Endodermal cell (in vitro differentiated cells): ENCODE measurements around the gene ATP5PD. TPM values are rescaled to one million over a fixed set of nuclear protein-coding genes. Genes with fewer than 3 reads are reported as not detected.

Experiments used
- DNase-seq: peaks from one replicate; pipeline ENCODE4 v3.0.0-alpha.2; 2017
- H3K27ac ChIP-seq: 2 replicates; pipeline ENCODE4 v1.5.1; 2013; ENCODE audit warnings: mild to moderate bottlenecking, low read depth, low read length, moderate library complexity
- H3K27me3 ChIP-seq: 2 replicates; pipeline ENCODE4 v1.6.1; 2013; ENCODE audit warnings: mild to moderate bottlenecking, low read length, moderate library complexity; ENCODE audit not compliant: insufficient read depth, control insufficient read depth, poor library complexity, severe bottlenecking
- H3K36me3 ChIP-seq: 2 replicates; pipeline ENCODE4 v1.7.0; 2013; ENCODE audit warnings: mild to moderate bottlenecking, low read length, moderate library complexity; ENCODE audit not compliant: control insufficient read depth, insufficient read depth
- H3K4me1 ChIP-seq: one replicate; pipeline ENCODE4 v1.7.0; 2013; ENCODE audit warnings: low read length; ENCODE audit not compliant: control insufficient read depth, insufficient read depth
- H3K4me3 ChIP-seq: 2 replicates; pipeline ENCODE4 v1.5.1; 2013; ENCODE audit warnings: mild to moderate bottlenecking, low read length, moderate library complexity
- H3K9ac ChIP-seq: 2 replicates; pipeline ENCODE4 v1.6.1; 2013; ENCODE audit warnings: mild to moderate bottlenecking, low read length, moderate library complexity; ENCODE audit not compliant: poor library complexity, severe bottlenecking; ENCODE audit errors: extremely low read depth
- H3K9me3 ChIP-seq: 2 replicates; pipeline ENCODE4 v1.6.1; 2013; ENCODE audit warnings: mild to moderate bottlenecking, low read length, moderate library complexity; ENCODE audit not compliant: control insufficient read depth
- H3K27ac Mint-ChIP-seq: 2 replicates; pipeline ENCODE4 v1.8.0; 2020; ENCODE audit warnings: mixed read lengths
- H3K27me3 Mint-ChIP-seq: 2 replicates; pipeline ENCODE4 v1.8.0; 2021; ENCODE audit warnings: mild to moderate bottlenecking, mixed read lengths; ENCODE audit not compliant: insufficient read depth
- H3K36me3 Mint-ChIP-seq: 2 replicates; pipeline ENCODE4 v1.8.0; 2020; ENCODE audit warnings: low read depth, mixed read lengths
- H3K4me1 Mint-ChIP-seq: 2 replicates; pipeline ENCODE4 v1.8.0; 2020; ENCODE audit warnings: mixed read lengths
- H3K4me3 Mint-ChIP-seq: 2 replicates; pipeline ENCODE4 v1.8.0; 2020; ENCODE audit warnings: mild to moderate bottlenecking, moderate library complexity, mixed read lengths
- H3K9me3 Mint-ChIP-seq: 2 replicates; pipeline ENCODE4 v1.8.0; 2020; ENCODE audit warnings: mild to moderate bottlenecking, mixed read lengths
- CTCF ChIP-seq: fragments of 200-600 bp; sonication (generic); conservative IDR thresholded peaks from 2 replicates; pipeline ENCODE4 v1.5.0; 2021; ENCODE audit warnings: antibody characterized with exemption, mild to moderate bottlenecking
- WGBS, 2 experiments: methylation state at CpG; one replicate each; pipeline versions ENCODE4 v1.1.5 to v1.1.7; 2013; ENCODE audit warnings: missing lambda C conversion rate in 2 of 2, mixed read lengths in 1 of 2; ENCODE audit not compliant: insufficient coverage in 1 of 2, insufficient read length in 1 of 2; 5-methylcytosine and 5-hydroxymethylcytosine counted together
- total RNA-seq, 2 donors: library from RNA; stranded (reverse); fragmentation: NEBNext Ultra II Directional in 1 of 2; extraction: Animal tissue kit (Norgen Biotek cat#: 25700) in 1 of 2; gene quantifications; 2 replicates in 1 of 2; 3 replicates in 1 of 2; pipeline ENCODE4 v1.2.1, GENCODE V29; 2021

The ATP5PD gene
- total RNA-seq, 2 donors from 2014 or later: 244 to 295 TPM

- no peak overlapping the region for H3K9ac ChIP-seq
- no peak overlapping the region for H3K27ac Mint-ChIP-seq
- no peak for TF ChIP-seq CTCF
- H3K27me3 Mint-ChIP-seq: no peaks in the 10 kb centered on the region
- WGBS, 2 experiments: 88% methylated on average over 8 of the region's 8 CpGs; no CpG with 5 or more reads in 1 of the 2 experiments
- H3K9me3 Mint-ChIP-seq: no peaks in the 10 kb centered on the region
- H3K27ac ChIP-seq: no peak overlapping the region
- peaks cover 24% of the 10 kb centered on the region for H3K36me3 Mint-ChIP-seq
- no peaks in the 10 kb centered on the region for H3K27me3 ChIP-seq
- no peaks in the 10 kb centered on the region for H3K4me1 ChIP-seq
- no peak for DNase-seq
- H3K9me3 ChIP-seq: no peaks in the 10 kb centered on the region
- H3K4me3 Mint-ChIP-seq: no peak overlapping the region
- no peak overlapping the region for H3K4me3 ChIP-seq
- no peaks in the 10 kb centered on the region for H3K4me1 Mint-ChIP-seq
- peaks cover 19% of the 10 kb centered on the region for H3K36me3 ChIP-seq
Measured at GRCh38 chr17:75005291-75005690, 41.5 kb downstream of the ATP5PD start.

- DNase-seq: no peak
- Histone ChIP-seq H3K9me3 (no peaks in the 10 kb centered on the region), H3K36me3 (peaks cover 19% of the 10 kb centered on the region), H3K4me3 (no peak overlapping the region), H3K27me3 (no peaks in the 10 kb centered on the region), H3K4me1 (no peaks in the 10 kb centered on the region), H3K9ac (no peak overlapping the region), H3K27ac (no peak overlapping the region)
- TF ChIP-seq CTCF: no peak
- Mint-ChIP-seq H3K4me1 (no peaks in the 10 kb centered on the region), H3K4me3 (no peak overlapping the region), H3K27ac (no peak overlapping the region), H3K36me3 (peaks cover 24% of the 10 kb centered on the region), H3K27me3 (no peaks in the 10 kb centered on the region), H3K9me3 (no peaks in the 10 kb centered on the region)
- WGBS, 2 experiments: 93 to 100% methylated on average over 1 to 3 of the region's 3 CpGs
Measured at GRCh38 chr17:75004371-75004770, 42.4 kb downstream of the ATP5PD start.

DNA sequence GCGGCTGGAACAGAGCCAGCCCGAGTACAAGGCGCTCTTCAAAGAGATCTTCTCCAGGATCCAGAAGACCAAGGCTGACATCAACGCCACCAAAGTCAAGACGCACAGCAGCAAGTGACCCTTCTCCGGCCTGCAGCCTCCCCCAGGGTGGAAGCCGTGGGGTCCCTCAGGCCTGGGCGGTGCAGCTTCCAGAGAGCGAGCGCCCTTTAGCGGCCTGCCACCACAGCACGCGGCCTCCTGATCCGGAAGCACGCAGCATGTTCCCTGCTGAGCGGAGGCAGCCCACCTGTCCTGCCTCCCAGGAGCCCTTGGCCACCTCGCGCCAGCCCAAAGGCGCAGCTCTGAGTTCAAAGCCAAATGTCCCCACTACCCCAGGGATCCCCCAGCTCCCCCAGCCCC, 42.8 kb downstream of the ATP5PD start:
- no peak overlapping the region for H3K27ac ChIP-seq
- Mint-ChIP-seq H3K27ac (no peak overlapping the region), H3K27me3 (no peaks in the 10 kb centered on the region), H3K4me3 (no peak overlapping the region), H3K36me3 (peaks cover 24% of the 10 kb centered on the region), H3K4me1 (no peaks in the 10 kb centered on the region), H3K9me3 (no peaks in the 10 kb centered on the region)
- WGBS, 2 experiments: 96% methylated on average over 16 to 19 of the region's 19 CpGs
- H3K9ac ChIP-seq: no peak overlapping the region
- H3K4me1 ChIP-seq: no peaks in the 10 kb centered on the region
- TF ChIP-seq CTCF: no peak
- peaks cover 19% of the 10 kb centered on the region for H3K36me3 ChIP-seq
- no peaks in the 10 kb centered on the region for H3K27me3 ChIP-seq
- no peak overlapping the region for H3K4me3 ChIP-seq
- no peaks in the 10 kb centered on the region for H3K9me3 ChIP-seq
- DNase-seq: no peak
